Psoas muscle (tissue), 8 donors: ENCODE results near the gene TIMM44. TPM values are rescaled to one million over a fixed set of nuclear protein-coding genes. Genes with fewer than 3 reads are reported as not detected.

ENCODE experiments used
- ATAC-seq, 4 donors: fragments of 200-7000 bp; cut with Tn5 transposase; one replicate each; pipeline ENCODE4 v1.9.1; 2020; ENCODE audit warnings: moderate library complexity in 3 of 4, mild to moderate bottlenecking in 2 of 4
- DNase-seq, 2 donors: peaks; one replicate each; pipeline ENCODE4 v3.0.0-alpha.2; 2020
- H3K27ac ChIP-seq: fragments of 200-600 bp; one replicate; pipeline ENCODE4 v1.8.0; 2022
- H3K27me3 ChIP-seq, 3 donors: fragments of 200-600 bp in 1 of 3; one replicate each; pipeline versions ENCODE4 v1.6.1 to v1.8.0; 2013 to 2022; ENCODE audit warnings: low read length in 2 of 3, mild to moderate bottlenecking in 2 of 3, moderate library complexity in 1 of 3; ENCODE audit not compliant: insufficient read depth in 3 of 3
- H3K36me3 ChIP-seq, 2 donors: fragments of 200-600 bp in 1 of 2; one replicate each; pipeline versions ENCODE4 v1.6.1 to v1.8.0; 2013 to 2022; ENCODE audit warnings: low read depth in 1 of 2, mild to moderate bottlenecking in 1 of 2, moderate library complexity in 1 of 2; ENCODE audit not compliant: insufficient read depth in 1 of 2
- H3K4me1 ChIP-seq: fragments of 200-600 bp; one replicate; pipeline ENCODE4 v1.8.0; 2022
- H3K4me3 ChIP-seq: fragments of 200-600 bp; one replicate; pipeline ENCODE4 v1.8.0; 2022; ENCODE audit warnings: mild to moderate bottlenecking
- H3K9me3 ChIP-seq: fragments of 200-600 bp; one replicate; pipeline ENCODE4 v1.8.0; 2022
- CTCF ChIP-seq: fragments of 200-600 bp; IDR thresholded peaks from one replicate; pipeline ENCODE4 v1.8.0; 2022; ENCODE audit warnings: antibody characterized with exemption
- WGBS, 3 donors: extraction: QIAGEN DNeasy Blood & Tissue Kit; methylation state at CpG; one replicate each; pipeline versions ENCODE4 v1.1.6 to v1.1.7; 2013; 5-methylcytosine and 5-hydroxymethylcytosine counted together
- intact Hi-C, 2 donors: fragments of 100-400 bp; cut with DNase I; formaldehyde crosslinking; loops; one replicate each; pipeline versions ENCODE4 v1.11.0 to v1.14.2; 2022
- polyA plus RNA-seq, 3 donors: library from polyadenylated mRNA; stranded (reverse); fragments of 200-250 nt; gene quantifications; one replicate each; pipeline ENCODE4 v1.2.3, GENCODE V29; 2013
- total RNA-seq, 4 donors: library from RNA; stranded (reverse); fragmentation: NEBNext Ultra II Directional in 2 of 4; extraction: Animal tissue kit (Norgen Biotek cat#: 25700) in 2 of 4; gene quantifications; one replicate each; pipeline versions ENCODE4 v1.2.1 to v1.2.4, GENCODE V29; 2021 to 2023
- donor health status: healthy with polysubstance abuse.
- donor health status: DM: no; HTN: no; CAD: no; lungs with moderate emphysema.
- donor health status: Bipolar disorder and iron deficiency.
- donor health status: healthy.
- donor health status: DM: yes; HTN: yes; CAD: no.
- donor health status: DM: no; HTN: no; CAD: no.
- donor health status: DM: no; HTN: no; CAD: no.
- donor health status: DM: yes; HTN: yes; CAD: no.

The TIMM44 gene
- total and polyA plus RNA-seq, 7 donors, result 67.0 to 173 (median 95.1) TPM

- no peak overlapping the region for H3K27ac ChIP-seq
- ATAC-seq (no peak), DNase-seq (no peak)
- 80 to 84% (median 84%) methylated on average over 10 of the region's 10 CpGs for WGBS, 3 donors
- H3K9me3 ChIP-seq, result no peaks in the 10 kb centered on the region
- TF ChIP-seq CTCF, result no peak
- peaks cover 22% of the 10 kb centered on the region for H3K4me1 ChIP-seq
- no peak overlapping the region for H3K4me3 ChIP-seq
- H3K36me3 ChIP-seq, result peaks cover 4 to 31% of the 10 kb centered on the region in 2 donors
- H3K27me3 ChIP-seq, result no peaks in the 10 kb centered on the region
- intact Hi-C loops, result no loop called here
Observed at GRCh38 chr19:7905859-7906258, 37.6 kb downstream of the TIMM44 start.

GRCh38 chr19:7905268-7905667, 38.2 kb downstream of the TIMM44 start:
- Histone ChIP-seq H3K9me3 (no peaks in the 10 kb centered on the region), H3K4me1 (peaks cover 26% of the 10 kb centered on the region), H3K27ac (peak overlapping the region; percentile 91), H3K36me3 (peaks cover 1 to 25% of the 10 kb centered on the region in 2 donors), H3K4me3 (peak overlapping the region; percentile 86), H3K27me3 (no peaks in the 10 kb centered on the region)
- WGBS, 3 donors, result 46 to 68% (median 61%) methylated on average over 10 of the region's 10 CpGs
- no peak for ATAC-seq
- TF ChIP-seq CTCF, result no peak
- intact Hi-C loops, result no loop called here
- no peak for DNase-seq

- peak overlapping the region; percentile 91 for H3K27ac ChIP-seq
- no peaks in the 10 kb centered on the region for H3K9me3 ChIP-seq
- WGBS, 3 donors, result 11 to 19% (median 19%) methylated on average over 31 to 65 of the region's 68 CpGs
- TF ChIP-seq CTCF, result no peak
- H3K4me3 ChIP-seq, result peak overlapping the region; percentile 86
- H3K4me1 ChIP-seq, result peaks cover 27% of the 10 kb centered on the region
- intact Hi-C loops, result loop anchor here in 1 of 2 donors (5.0 kb wide), 1 partner anchor 928 kb away; the partner anchor contains the start of genes MBD3L1 and ZNF558
- H3K36me3 ChIP-seq, result peaks cover 0 to 16% of the 10 kb centered on the region in 2 donors
- no peaks in the 10 kb centered on the region for H3K27me3 ChIP-seq
- ATAC-seq (peak; percentile 39 to 65 (median 54)), DNase-seq (peak; percentile 70 to 83)
Observed at GRCh38 chr19:7904074-7905020, 39.1 kb downstream of the TIMM44 start.

GRCh38 chr19:7903244-7904073, 40.0 kb downstream of the TIMM44 start, which contains the start of gene MAP2K7:
TSS of gene MAP2K7 (plus strand) at chr19:7903877. CDS start at chr19:7903945, 68 bp downstream.
- Histone ChIP-seq H3K4me1 (peaks cover 27% of the 10 kb centered on the region), H3K27ac (peak within 1 kb of the TSS; percentile 91), H3K36me3 (peaks cover 0 to 11% of the 10 kb centered on the region in 2 donors), H3K4me3 (peak within 1 kb of the TSS; percentile 86), H3K27me3 (no peaks in the 10 kb centered on the region), H3K9me3 (no peaks in the 10 kb centered on the region)
- intact Hi-C loops, result loop anchor here in 1 of 2 donors (5.0 kb wide), 1 partner anchor 929 kb away; the partner anchor contains the start of genes MBD3L1 and ZNF558
- peak; percentile 100 for DNase-seq
- WGBS, 3 donors, result 0% methylated on average over 66 to 89 of the region's 89 CpGs
- TF ChIP-seq CTCF, result peak; percentile 34
- ATAC-seq, result peak; percentile 91 to 94 (median 92)
